BE2C (cell line): ENCODE results near the gene CDH15.
A peak's percentile ranks its signal among the peaks of the same experiment; 100 is the strongest.
"Not testable (repeated sequence)": the region's sequence is repeated elsewhere in the genome, so short reads cannot be mapped to it uniquely, and the experiment has no call there.

Experiments used
- DNase-seq: peaks from one replicate; pipeline ENCODE4 v3.0.0-alpha.2; 2020
- H3K27me3 ChIP-seq: fragments of 250-450 bp; sonication (Bioruptor Pico); 2 replicates; pipeline ENCODE4 v1.5.1; 2020; ENCODE audit warnings: mild to moderate bottlenecking
- H3K36me3 ChIP-seq: fragments of 250-450 bp; sonication (Bioruptor Pico); 2 replicates; pipeline ENCODE4 v1.5.1; 2020; ENCODE audit warnings: mild to moderate bottlenecking
- H3K4me1 ChIP-seq: fragments of 250-450 bp; sonication (Bioruptor Pico); 2 replicates; pipeline ENCODE4 v1.5.1; 2020
- H3K4me3 ChIP-seq: 2 replicates; pipeline ENCODE4 v1.5.1; 2011; ENCODE audit warnings: low read depth, low read length
- H3K9me3 ChIP-seq: fragments of 250-450 bp; sonication (Bioruptor Pico); 2 replicates; pipeline ENCODE4 v1.5.1; 2020
- TF ChIP-seq, protein P1 (sequence below): IDR thresholded peaks from 2 replicates; pipeline ENCODE4 v1.5.1; 2012; ENCODE audit warnings: mild to moderate bottlenecking, low read depth, low read length

Gene CDH15

DNA sequence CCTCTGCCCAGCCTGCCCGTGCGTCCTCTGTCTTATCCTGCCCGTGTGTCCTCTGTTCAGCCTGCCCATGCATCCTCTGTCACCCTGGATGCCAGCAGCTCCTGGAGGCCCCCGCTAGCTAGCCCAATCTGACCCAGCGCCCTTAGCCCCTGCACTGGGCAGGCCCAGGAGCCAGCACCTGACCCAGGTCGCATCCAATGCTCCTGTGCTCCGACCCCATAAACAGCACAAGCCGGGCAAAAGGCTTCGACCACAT is 13.1 kb downstream of the CDH15 start:
- Histone ChIP-seq H3K9me3 (no peaks in the 10 kb centered on the region), H3K4me1 (no peaks in the 10 kb centered on the region), H3K36me3 (no peaks in the 10 kb centered on the region), H3K4me3 (no peak overlapping the region), H3K27me3 (peaks cover 32% of the 10 kb centered on the region)
- TF ChIP-seq, protein P1, sequence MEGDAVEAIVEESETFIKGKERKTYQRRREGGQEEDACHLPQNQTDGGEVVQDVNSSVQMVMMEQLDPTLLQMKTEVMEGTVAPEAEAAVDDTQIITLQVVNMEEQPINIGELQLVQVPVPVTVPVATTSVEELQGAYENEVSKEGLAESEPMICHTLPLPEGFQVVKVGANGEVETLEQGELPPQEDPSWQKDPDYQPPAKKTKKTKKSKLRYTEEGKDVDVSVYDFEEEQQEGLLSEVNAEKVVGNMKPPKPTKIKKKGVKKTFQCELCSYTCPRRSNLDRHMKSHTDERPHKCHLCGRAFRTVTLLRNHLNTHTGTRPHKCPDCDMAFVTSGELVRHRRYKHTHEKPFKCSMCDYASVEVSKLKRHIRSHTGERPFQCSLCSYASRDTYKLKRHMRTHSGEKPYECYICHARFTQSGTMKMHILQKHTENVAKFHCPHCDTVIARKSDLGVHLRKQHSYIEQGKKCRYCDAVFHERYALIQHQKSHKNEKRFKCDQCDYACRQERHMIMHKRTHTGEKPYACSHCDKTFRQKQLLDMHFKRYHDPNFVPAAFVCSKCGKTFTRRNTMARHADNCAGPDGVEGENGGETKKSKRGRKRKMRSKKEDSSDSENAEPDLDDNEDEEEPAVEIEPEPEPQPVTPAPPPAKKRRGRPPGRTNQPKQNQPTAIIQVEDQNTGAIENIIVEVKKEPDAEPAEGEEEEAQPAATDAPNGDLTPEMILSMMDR, result no peak
- no peak for DNase-seq

- Histone ChIP-seq H3K27me3 (peaks cover 29% of the 10 kb centered on the region), H3K36me3 (no peaks in the 10 kb centered on the region), H3K9me3 (no peaks in the 10 kb centered on the region), H3K4me1 (no peaks in the 10 kb centered on the region), H3K4me3 (no peak overlapping the region)
- TF ChIP-seq, protein P1, result no peak
- DNase-seq, result peak; percentile 16
These were observed 13.6 kb downstream of the CDH15 start for GRCh38 chr16:89184933-89185794.

DNA sequence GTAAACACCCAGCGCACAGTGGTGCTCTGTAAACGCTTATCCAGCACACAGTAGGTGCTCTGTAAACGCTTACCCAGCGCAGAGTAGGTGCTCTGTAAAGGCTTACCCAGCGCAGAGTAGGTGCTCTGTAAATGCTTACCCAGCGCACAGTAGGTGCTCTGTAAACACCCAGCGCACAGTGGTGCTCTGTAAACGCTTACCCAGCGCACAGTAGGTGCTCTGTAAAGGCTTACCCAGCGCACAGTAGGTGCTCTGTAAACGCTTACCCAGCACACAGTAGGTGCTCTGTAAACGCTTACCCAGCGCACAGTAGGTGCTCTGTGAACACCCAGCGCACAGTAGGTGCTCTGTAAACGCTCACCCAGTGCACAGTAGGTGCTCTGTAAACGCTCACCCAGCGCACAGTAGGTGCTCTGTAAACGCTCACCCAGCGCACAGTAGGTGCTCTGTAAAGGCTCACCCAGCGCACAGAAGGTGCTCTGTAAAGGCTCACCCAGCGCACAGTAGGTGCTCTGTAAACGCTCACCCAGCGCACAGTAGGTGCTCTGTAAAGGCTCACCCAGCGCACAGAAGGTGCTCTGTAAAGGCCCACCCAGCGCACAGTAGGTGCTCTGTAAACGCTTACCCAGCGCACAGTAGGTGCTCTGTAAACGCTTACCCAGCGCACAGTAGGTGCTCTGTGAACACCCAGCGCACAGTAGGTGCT is 14.5 kb downstream of the CDH15 start:
- H3K36me3 ChIP-seq, H3K9me3 ChIP-seq, H3K4me3 ChIP-seq, H3K4me1 ChIP-seq, DNase-seq: not testable (repeated sequence)
- peaks cover 32% of the 10 kb centered on the region for H3K27me3 ChIP-seq

GRCh38 chr16:89186593-89187031 is 15.1 kb downstream of the CDH15 start:
- not testable (repeated sequence) for H3K9me3 ChIP-seq, H3K36me3 ChIP-seq, H3K4me3 ChIP-seq

DNA sequence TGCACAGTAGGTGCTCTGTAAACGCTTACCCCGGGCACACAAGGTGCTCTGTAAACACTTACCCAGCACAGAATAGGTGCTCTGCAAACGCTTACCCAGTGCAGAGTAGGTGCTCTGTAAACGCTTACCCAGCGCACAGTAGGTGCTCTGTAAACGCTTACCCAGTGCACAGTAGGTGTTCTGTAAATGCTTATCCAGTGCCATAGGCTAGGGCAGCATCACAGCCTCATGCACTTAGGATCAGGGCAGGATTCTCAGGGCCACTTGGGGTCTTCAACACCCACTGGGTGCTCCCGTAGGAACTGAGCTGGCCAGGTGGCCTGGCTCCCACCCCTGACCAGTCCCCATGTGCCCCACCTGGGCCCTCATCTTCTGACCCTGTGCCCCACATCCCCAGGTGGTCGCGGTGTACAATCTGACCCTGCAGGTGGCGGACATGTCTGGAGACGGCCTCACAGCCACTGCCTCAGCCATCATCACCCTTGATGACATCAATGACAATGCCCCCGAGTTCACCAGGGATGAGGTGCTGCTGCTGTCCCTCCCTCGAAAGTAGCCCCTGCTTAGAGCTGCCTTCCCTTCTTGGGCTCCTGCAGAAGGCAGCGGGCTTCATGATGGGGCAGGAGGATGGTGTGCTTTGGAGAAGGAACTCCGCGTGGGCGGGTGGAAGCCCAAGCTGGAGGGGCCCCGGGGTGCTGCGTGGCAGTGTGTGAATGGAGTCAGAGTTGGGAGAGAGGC is 15.7 kb downstream of the CDH15 start:
- Histone ChIP-seq H3K4me1 (no peaks in the 10 kb centered on the region), H3K36me3 (no peaks in the 10 kb centered on the region), H3K4me3 (no peak overlapping the region), H3K27me3 (peaks cover 42% of the 10 kb centered on the region), H3K9me3 (no peaks in the 10 kb centered on the region)
- DNase-seq, result peak; percentile 38
- TF ChIP-seq, protein P1, result no peak

More at GRCh38 chr16:89186593-89187031, 15.1 kb downstream of the CDH15 start:
- DNase-seq, H3K4me1 ChIP-seq: not testable (repeated sequence)
- peaks cover 38% of the 10 kb centered on the region for H3K27me3 ChIP-seq

DNA sequence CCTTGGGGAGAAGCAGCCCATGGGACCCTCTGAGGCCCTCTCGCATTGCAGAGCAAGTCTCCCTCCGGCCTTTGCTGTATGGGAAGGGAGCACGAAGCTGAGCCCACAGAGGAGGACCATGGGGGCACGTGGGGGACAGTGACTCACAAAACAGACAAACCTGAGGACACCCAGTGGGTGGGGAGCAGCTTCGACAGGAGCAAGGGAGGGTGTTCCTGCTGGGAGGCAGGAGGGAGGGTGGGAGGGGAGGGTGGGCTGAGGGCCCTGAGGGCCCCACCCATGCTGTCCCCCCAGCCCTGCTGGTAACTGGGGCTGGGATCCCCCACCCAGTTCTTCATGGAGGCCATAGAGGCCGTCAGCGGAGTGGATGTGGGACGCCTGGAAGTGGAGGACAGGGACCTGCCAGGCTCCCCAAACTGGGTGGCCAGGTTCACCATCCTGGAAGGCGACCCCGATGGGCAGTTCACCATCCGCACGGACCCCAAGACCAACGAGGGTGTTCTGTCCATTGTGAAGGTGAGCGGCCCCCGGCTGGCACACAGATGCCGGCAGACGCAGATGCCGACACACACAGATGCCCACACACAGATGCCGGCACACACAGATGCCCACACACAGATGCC is 16.3 kb downstream of the CDH15 start:
- no peaks in the 10 kb centered on the region for H3K9me3 ChIP-seq
- peaks cover 43% of the 10 kb centered on the region for H3K27me3 ChIP-seq
- TF ChIP-seq, protein P1, result no peak
- no peaks in the 10 kb centered on the region for H3K4me1 ChIP-seq
- no peak overlapping the region for H3K4me3 ChIP-seq
- no peaks in the 10 kb centered on the region for H3K36me3 ChIP-seq
- no peak for DNase-seq

DNA sequence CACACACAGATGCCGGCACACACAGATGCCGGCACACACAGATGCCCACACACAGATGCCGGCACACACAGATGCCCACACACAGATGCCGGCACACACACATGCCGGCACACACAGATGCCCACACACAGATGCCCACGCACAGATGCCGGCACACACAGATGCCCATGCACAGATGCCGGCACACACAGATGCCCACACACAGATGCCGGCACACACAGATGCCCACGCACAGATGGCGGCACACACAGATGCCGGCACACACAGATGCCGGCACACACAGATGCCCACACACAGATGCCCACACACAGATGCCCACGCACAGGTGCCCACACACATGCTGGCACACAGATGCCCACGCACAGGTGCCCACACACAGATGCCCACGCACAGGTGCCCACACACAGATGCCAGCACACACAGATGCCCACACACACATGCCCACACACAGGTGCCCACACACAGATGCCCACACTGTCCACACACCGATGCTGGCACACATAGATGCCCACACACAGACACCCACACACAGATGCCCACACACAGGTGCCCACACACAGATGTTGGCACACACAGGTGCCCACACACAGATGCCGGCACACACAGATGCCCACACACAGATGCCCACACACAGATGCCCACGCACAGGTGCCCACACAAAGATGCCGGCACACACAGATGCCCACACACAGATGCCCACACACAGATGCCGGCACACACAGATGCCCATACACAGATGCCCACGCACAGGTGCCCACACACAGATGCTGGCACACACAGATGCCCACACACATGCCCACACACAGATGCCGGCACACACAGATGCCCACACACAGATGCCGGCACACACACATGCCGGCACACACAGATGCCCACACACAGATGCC is 17.2 kb downstream of the CDH15 start:
- not testable (repeated sequence) for H3K4me3 ChIP-seq, DNase-seq, H3K36me3 ChIP-seq, H3K9me3 ChIP-seq, H3K4me1 ChIP-seq
- peaks cover 36% of the 10 kb centered on the region for H3K27me3 ChIP-seq
